IPS-18c (cell line): Measurements from ENCODE around the gene PTPRM.

ENCODE experiments used
- H3K4me3 ChIP-seq: 2 replicates; pipeline ENCODE4 v1.7.0; 2013; ENCODE audit warnings: low read depth, mild to moderate bottlenecking, low read length, moderate library complexity; ENCODE audit not compliant: insufficient read depth
- H3K9me3 ChIP-seq: one replicate; pipeline ENCODE4 v1.6.1; 2013; ENCODE audit warnings: mild to moderate bottlenecking, low read length, moderate library complexity; ENCODE audit not compliant: control insufficient read depth, insufficient read depth

Gene PTPRM

GRCh38 chr18:7814754-7815315 lies 247.7 kb downstream of the PTPRM start:
- Histone ChIP-seq H3K4me3 (no peak overlapping the region), H3K9me3 (peaks cover 3% of the 10 kb centered on the region)

- Histone ChIP-seq H3K9me3 (peaks cover 3% of the 10 kb centered on the region), H3K4me3 (no peak overlapping the region)
These were observed 248.7 kb downstream of the PTPRM start for GRCh38 chr18:7815787-7816186.

- H3K9me3 ChIP-seq: peaks cover 3% of the 10 kb centered on the region
- H3K4me3 ChIP-seq: no peak overlapping the region
These were observed 250.6 kb downstream of the PTPRM start for GRCh38 chr18:7817575-7818230.

DNA sequence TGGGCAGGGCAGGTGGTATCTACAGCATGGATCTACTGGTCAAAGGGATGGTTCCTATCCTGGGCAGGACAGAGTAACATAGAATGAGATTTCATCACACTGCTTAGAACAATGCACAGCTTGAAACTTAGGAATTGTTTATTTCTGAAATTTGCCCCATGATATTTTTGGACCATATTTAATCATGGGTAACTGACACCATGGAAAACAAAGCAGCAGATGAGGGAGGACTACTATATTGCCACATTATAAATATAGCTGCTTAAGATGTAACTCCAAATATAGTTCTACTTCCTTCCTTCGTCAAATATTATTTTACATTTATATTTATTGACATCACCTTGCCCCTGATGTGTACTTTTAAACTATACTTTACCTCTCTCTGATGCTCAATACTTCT lies 254.7 kb downstream of the PTPRM start:
- no peaks in the 10 kb centered on the region for H3K9me3 ChIP-seq
- no peak overlapping the region for H3K4me3 ChIP-seq

DNA sequence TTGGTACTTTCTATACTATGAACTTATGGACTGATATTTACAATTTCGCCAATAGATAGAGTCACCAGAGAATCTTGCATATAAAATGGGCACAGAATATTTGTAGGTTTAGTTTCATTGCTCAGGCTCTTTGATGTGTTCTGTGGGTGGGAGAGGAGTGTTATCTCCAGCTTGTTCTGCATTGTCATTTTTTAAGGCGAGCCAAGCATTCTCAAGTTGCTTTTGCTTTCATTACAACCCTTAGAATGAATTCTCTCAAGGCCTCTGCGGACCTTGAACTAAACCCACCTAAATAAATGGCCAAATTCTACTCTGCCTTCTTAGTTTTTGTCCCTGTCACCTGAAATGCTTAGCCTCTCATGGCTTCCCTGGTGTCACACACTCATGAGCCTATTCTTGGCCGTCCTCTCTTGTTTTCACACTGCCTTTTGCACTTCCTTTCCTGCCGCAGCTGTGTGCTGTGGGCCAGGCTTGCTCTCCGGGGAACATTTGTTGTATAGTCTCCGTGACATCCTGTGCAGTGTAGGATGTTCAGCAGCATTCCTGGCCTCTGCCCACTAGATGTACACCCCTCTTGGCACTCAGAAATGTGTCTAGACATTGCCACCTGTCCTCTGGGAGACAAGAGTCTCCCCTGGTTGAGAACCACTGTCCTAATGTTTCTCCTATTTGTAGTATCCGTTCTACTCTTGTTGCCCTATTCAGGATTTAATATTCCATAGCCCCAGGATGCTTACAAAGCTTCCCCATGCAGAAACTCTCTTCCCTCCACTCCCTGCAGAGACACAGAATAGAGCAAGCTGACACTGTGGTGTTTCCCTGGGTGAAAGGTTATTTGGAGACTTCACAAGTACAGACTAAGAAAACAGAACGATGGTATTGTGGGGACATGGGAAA lies 255.6 kb downstream of the PTPRM start:
- Histone ChIP-seq H3K4me3 (no peak overlapping the region), H3K9me3 (no peaks in the 10 kb centered on the region)

GRCh38 chr18:7824970-7825369 lies 257.9 kb downstream of the PTPRM start:
- no peaks in the 10 kb centered on the region for H3K9me3 ChIP-seq
- H3K4me3 ChIP-seq: no peak overlapping the region

GRCh38 chr18:7830468-7830867 lies 263.4 kb downstream of the PTPRM start:
- H3K9me3 ChIP-seq: no peaks in the 10 kb centered on the region
- H3K4me3 ChIP-seq: no peak overlapping the region

DNA sequence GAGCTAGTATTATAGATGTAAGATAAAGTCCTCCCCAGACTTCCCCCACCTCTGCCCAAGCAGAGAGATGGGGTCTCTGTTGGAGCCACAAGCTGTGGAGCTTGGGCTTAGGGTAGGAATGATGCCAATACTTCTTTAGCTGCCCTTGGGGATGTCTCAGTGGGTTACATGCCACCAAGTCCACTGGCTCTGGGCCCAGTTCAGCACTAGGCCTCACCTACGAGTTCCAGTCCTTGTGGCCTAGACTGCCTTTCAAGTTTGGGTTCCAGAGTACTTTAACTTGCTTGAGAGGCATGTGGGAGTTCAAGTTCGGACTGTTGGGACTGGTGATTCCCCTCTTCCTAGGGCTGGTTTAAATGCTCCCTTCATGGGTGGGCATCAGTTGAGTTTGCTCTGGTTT lies 272.4 kb downstream of the PTPRM start:
- H3K4me3 ChIP-seq: no peak overlapping the region
- H3K9me3 ChIP-seq: no peaks in the 10 kb centered on the region

- Histone ChIP-seq H3K9me3 (no peaks in the 10 kb centered on the region), H3K4me3 (no peak overlapping the region)
These were observed 273.3 kb downstream of the PTPRM start for GRCh38 chr18:7840411-7840810.

- Histone ChIP-seq H3K4me3 (no peak overlapping the region), H3K9me3 (no peaks in the 10 kb centered on the region)
These were observed 276.9 kb downstream of the PTPRM start for GRCh38 chr18:7844017-7844416.

GRCh38 chr18:7844418-7844817 lies 277.3 kb downstream of the PTPRM start:
- Histone ChIP-seq H3K9me3 (no peaks in the 10 kb centered on the region), H3K4me3 (no peak overlapping the region)

DNA sequence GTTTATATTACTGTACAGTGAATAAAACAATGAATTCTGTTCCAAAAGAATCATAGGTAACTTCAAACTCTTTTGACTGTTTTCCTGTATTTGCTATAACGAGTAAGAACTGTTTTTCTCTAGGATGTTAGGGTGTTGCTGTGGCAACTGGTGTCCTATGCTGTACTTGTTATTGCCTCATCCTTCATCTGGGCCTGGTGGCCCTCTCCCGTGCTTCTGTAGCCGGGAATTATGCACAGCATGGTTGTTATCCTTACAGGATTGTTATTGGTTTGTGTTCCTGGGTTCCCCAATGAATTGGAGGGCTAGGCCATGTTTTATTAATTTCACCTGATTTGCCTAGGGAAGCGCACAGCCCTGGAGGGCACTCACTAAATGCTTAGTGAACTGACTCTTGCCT lies 279.2 kb downstream of the PTPRM start:
- Histone ChIP-seq H3K9me3 (no peaks in the 10 kb centered on the region), H3K4me3 (no peak overlapping the region)

DNA sequence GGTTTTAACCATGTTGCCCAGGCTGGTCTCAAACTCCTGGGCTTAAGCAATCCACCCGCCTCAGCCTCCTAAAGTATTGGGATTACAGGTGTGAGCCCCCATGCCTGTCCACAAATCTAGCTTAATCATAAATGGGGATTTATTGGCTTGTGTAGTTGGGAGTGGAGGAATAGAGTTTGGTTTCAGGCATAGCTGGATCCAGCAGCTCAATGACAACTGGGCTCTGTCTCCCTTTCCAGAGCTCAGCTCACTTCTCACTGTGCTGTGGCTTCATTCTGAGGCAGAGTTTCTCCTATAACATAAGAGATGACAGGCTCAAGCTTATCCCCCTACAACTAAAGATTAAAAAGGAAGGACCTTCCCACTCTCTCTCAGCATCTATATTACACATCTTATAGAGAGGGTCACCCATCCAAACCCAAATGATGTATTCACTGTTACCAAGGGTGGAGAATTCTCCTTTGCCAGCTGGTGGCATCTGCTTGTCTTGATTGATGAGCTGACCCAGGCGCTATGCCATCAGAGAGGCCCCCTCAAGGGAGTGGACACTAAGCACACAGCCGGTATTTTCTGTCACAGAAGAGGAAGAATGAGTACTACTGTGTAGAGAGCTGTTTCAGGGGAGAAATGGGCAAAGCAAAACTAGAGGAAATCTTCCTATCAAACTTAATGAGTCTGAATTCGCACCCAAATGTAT lies 280.4 kb downstream of the PTPRM start:
- Histone ChIP-seq H3K4me3 (no peak overlapping the region), H3K9me3 (no peaks in the 10 kb centered on the region)

DNA sequence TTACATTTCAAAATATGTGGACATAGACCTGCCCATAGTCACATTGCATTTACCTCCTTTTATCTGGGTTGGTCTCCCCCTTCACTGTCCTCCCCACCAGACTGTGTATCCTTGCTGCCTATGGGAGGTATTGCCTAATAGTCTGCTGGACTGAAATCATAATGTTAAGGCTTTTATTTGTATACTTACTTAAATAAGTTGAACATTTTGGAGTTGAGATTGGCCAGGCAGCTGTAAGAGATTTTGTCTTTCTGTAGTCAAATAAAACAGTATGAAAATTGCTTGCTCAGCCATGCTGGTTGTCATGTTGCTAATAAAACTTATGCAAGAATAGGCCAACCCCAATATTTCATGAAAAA lies 280.9 kb downstream of the PTPRM start:
- H3K9me3 ChIP-seq: no peaks in the 10 kb centered on the region

GRCh38 chr18:7850446-7850845 lies 283.3 kb downstream of the PTPRM start:
- Histone ChIP-seq H3K9me3 (no peaks in the 10 kb centered on the region), H3K4me3 (no peak overlapping the region)

More for the DNA sequence above, 280.9 kb downstream of the PTPRM start:
- no peak overlapping the region for H3K4me3 ChIP-seq

- Histone ChIP-seq H3K4me3 (no peak overlapping the region), H3K9me3 (no peaks in the 10 kb centered on the region)
These were observed 287.9 kb downstream of the PTPRM start for GRCh38 chr18:7855028-7855427.

GRCh38 chr18:7855671-7856070 lies 288.6 kb downstream of the PTPRM start:
- no peak overlapping the region for H3K4me3 ChIP-seq
- no peaks in the 10 kb centered on the region for H3K9me3 ChIP-seq

DNA sequence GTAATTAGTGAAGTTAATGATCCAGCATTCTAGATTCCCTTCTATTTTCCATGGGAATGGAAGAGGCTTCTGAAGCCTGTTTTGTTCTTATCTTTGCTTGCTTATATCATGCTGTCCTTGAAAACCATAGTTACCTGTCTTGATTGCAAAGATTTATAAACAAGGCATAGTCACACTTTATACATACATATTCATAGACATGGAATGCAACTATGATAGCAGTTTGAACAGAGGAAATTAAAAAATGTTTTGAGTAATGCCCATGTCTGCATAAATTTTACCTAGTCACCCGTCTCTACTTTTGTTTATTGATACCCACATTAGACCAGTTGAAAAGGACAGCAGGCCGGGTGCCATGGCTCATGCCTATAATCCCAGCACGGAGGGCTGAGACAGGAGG lies 289.0 kb downstream of the PTPRM start:
- H3K4me3 ChIP-seq: no peak overlapping the region
- H3K9me3 ChIP-seq: no peaks in the 10 kb centered on the region
